OCI-LY7 (cell line): ENCODE measurements around the gene HINT3. TPM values are rescaled to one million over a fixed set of nuclear protein-coding genes. Genes with fewer than 3 reads are reported as not detected.

Experiments
- BruUV-seq: library from RNA; stranded (reverse); fragments of 400-500 nt; replicated peaks from 2 replicates; lab custom pipeline; 2021; lab: Mats Ljungman, UMichigan
- CTCF ChIA-PET: fragments of 300-600 bp; sonication (Branson Sonifier 250); formaldehyde crosslinking; loops from one replicate; lab custom pipeline; 2022; ENCODE audit warnings: antibody characterized with exemption; ENCODE audit not compliant: unreplicated experiment; lab: Charles Lee
- POLR2A ChIA-PET: fragments of 300-600 bp; sonication (Branson Sonifier 250); formaldehyde crosslinking; loops from one replicate; lab custom pipeline; 2022; ENCODE audit warnings: antibody characterized with exemption; lab: Charles Lee
- DNase-seq: peaks from one replicate; pipeline ENCODE4 v3.0.0-alpha.2; 2015; ENCODE audit warnings: low spot score
- H2AFZ ChIP-seq: fragments of 200-600 bp; sonication (generic), shearing (Covaris generic); 2 replicates; pipeline ENCODE4 v1.6.1; 2014; ENCODE audit warnings: mild to moderate bottlenecking, antibody characterized with exemption, low read length, moderate library complexity
- H3K27ac ChIP-seq: fragments of 200-600 bp; sonication (generic); 2 replicates; pipeline ENCODE4 v1.5.1; 2014; ENCODE audit warnings: mixed run types, low read depth, mild to moderate bottlenecking, moderate library complexity, low read length, inconsistent platforms; ENCODE audit not compliant: poor library complexity, severe bottlenecking
- H3K36me3 ChIP-seq: fragments of 200-600 bp; sonication (generic); 2 replicates; pipeline ENCODE4 v1.6.1; 2014; ENCODE audit warnings: mild to moderate bottlenecking, antibody characterized with exemption, low read length, moderate library complexity, mixed read lengths; ENCODE audit not compliant: insufficient read depth
- H3K4me1 ChIP-seq: fragments of 200-600 bp; sonication (generic); 2 replicates; pipeline ENCODE4 v1.5.1; 2014; ENCODE audit warnings: mild to moderate bottlenecking, low read length; ENCODE audit not compliant: insufficient read depth, poor library complexity, severe bottlenecking
- H3K4me2 ChIP-seq: fragments of 200-600 bp; sonication (generic); 2 replicates; pipeline ENCODE4 v1.6.1; 2014; ENCODE audit warnings: mild to moderate bottlenecking, low read length
- H3K4me3 ChIP-seq: fragments of 200-600 bp; sonication (generic); 2 replicates; pipeline ENCODE4 v1.5.1; 2014; ENCODE audit warnings: mild to moderate bottlenecking, low read depth, low read length; ENCODE audit not compliant: poor library complexity, severe bottlenecking
- H3K79me2 ChIP-seq: fragments of 200-600 bp; sonication (generic); 2 replicates; pipeline ENCODE4 v1.6.1; 2016; ENCODE audit warnings: low read depth, mild to moderate bottlenecking, low read length, moderate library complexity, mixed read lengths; ENCODE audit not compliant: insufficient read depth
- H3K9me2 ChIP-seq: fragments of 200-600 bp; sonication (generic); 2 replicates; pipeline ENCODE4 v1.6.1; 2016; ENCODE audit warnings: mild to moderate bottlenecking, low read length, mixed read lengths; ENCODE audit not compliant: insufficient read depth
- H3K9me3 ChIP-seq: fragments of 200-600 bp; sonication (generic); 2 replicates; pipeline ENCODE4 v1.6.1; 2014; ENCODE audit warnings: mild to moderate bottlenecking, mixed run types, low read length, mixed read lengths
- H4K20me1 ChIP-seq: fragments of 200-600 bp; sonication (generic); 2 replicates; pipeline ENCODE4 v1.6.1; 2014; ENCODE audit warnings: mild to moderate bottlenecking, antibody characterized with exemption, low read length, moderate library complexity, mixed read lengths; ENCODE audit not compliant: insufficient read depth
- EZH2phosphoT487 ChIP-seq: fragments of 200-600 bp; sonication (generic); IDR thresholded peaks from 2 replicates; pipeline ENCODE4 v1.6.1; 2018; ENCODE audit warnings: low read depth, borderline replicate concordance, mild to moderate bottlenecking, mixed run types, antibody characterized with exemption, low read length, moderate library complexity, mixed read lengths
- intact Hi-C: fragments of 100-400 bp; cut with micrococcal nuclease; formaldehyde crosslinking; loops from one replicate; pipeline ENCODE4 v1.10.0; 2022; ENCODE audit not compliant: unreplicated experiment
- total RNA-seq, 2 experiments: library from RNA; depleted of rRNA in 1 of 2; stranded (reverse); fragments of >200 nt in 1 of 2; shearing (Covaris generic) in 1 of 2; gene quantifications; 2 replicates each; pipeline ENCODE4 v1.2.3, GENCODE V29; 2014 to 2022
- TF ChIP-seq, protein P1 (sequence below): fragments of 200-600 bp; sonication (generic); conservative IDR thresholded peaks from 2 replicates; pipeline ENCODE4 v1.5.1; 2014; ENCODE audit warnings: mild to moderate bottlenecking, antibody characterized with exemption, low read length, moderate library complexity, mixed read lengths

Gene HINT3
- total RNA-seq, 2 experiments from 2014 or later: 10.4 to 10.6 TPM

DNA sequence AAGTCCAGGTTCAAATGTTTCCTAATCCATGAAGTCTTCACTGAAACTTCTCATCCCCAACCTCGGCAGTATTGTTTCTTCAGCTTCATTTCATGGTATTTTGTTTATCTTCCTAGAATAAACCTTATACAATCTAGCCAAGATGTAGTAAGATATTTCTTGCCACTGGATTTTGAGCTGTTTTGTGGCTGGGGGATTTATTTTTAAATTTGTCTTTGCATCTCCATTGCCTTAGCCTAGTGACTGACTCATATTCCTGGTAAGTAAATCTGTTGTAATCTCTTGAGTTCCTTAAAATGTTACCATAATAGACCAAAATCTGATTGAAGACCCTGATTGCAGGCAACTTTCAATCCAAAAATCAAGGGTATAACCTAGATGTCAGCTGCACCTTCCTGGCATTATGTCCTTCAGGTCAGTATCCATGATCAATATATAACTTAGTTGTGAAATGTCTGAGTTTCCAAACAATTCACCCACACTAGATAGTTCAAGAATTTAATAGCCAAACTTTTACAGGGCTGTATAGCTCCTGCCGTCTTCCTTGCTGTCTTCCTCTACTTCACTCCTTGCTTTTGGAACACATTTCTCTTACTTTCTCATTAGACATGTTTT lies 25.1 kb downstream of the HINT3 start:
- BruUV-seq: no TSS peak
- POLR2A ChIA-PET: interaction anchor here (1.4 kb wide), 1 partner anchor 11 kb away, joined by 3 read pairs; no protein-coding TSS in a partner anchor

DNA sequence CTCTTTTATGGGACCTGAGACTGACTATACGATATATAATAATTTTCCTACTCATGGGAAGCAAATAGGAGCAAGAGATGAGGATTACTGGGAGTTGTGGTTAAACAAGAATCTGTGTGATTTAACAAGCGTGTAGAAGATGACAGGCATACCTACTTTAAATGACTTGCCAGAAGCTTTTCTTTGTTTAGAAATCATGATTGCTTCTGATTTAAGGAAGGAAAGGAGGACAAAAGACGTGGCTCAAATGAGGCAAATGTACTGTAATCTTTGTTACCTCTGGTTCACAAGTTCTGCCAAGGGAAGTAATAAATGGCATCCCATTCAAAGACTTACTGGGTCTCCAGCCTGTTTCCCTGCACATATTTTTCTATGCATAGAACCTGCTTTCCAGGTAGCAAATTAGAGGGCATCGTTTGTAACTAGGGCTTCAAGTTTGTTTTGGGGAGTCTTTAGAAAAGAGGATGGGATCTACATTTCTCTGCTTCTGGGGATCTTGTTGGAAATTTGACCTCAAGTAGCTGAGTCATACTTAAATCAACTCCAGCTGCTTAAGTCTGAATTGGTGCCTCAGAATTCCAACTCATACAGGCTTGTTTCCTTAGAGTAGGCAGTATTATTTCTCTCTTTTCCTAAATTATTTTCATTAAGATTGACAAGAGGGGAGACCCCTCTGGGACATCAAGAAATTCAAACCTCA lies 26.8 kb downstream of the HINT3 start:
- Histone ChIP-seq H3K79me2 (peaks cover 26% of the 10 kb centered on the region; the same call in 1 of the 2 replicates), H3K27ac (no peak overlapping the region), H3K4me3 (no peak overlapping the region), H3K9me2 (no peaks in the 10 kb centered on the region), H2AFZ (no peak overlapping the region), H4K20me1 (no peaks in the 10 kb centered on the region), H3K4me2 (no peak overlapping the region), H3K4me1 (peaks cover 26% of the 10 kb centered on the region), H3K9me3 (no peaks in the 10 kb centered on the region), H3K36me3 (peaks cover 3% of the 10 kb centered on the region; the same call in 1 of the 2 replicates)
- CTCF ChIA-PET: no interaction called here
- no peak for DNase-seq
- intact Hi-C loops: no loop called here
- TF ChIP-seq EZH2phosphoT487: no peak
- TF ChIP-seq, protein P1, sequence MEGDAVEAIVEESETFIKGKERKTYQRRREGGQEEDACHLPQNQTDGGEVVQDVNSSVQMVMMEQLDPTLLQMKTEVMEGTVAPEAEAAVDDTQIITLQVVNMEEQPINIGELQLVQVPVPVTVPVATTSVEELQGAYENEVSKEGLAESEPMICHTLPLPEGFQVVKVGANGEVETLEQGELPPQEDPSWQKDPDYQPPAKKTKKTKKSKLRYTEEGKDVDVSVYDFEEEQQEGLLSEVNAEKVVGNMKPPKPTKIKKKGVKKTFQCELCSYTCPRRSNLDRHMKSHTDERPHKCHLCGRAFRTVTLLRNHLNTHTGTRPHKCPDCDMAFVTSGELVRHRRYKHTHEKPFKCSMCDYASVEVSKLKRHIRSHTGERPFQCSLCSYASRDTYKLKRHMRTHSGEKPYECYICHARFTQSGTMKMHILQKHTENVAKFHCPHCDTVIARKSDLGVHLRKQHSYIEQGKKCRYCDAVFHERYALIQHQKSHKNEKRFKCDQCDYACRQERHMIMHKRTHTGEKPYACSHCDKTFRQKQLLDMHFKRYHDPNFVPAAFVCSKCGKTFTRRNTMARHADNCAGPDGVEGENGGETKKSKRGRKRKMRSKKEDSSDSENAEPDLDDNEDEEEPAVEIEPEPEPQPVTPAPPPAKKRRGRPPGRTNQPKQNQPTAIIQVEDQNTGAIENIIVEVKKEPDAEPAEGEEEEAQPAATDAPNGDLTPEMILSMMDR: no peak
- POLR2A ChIA-PET: no interaction called here
- no TSS peak for BruUV-seq

More for the DNA sequence above, 25.1 kb downstream of the HINT3 start:
- Histone ChIP-seq H3K36me3 (peaks cover 3% of the 10 kb centered on the region), H2AFZ (no peak overlapping the region), H3K79me2 (peaks cover 9% of the 10 kb centered on the region; the same call in 1 of the 2 replicates), H3K9me2 (no peaks in the 10 kb centered on the region), H3K4me3 (no peak overlapping the region), H3K27ac (no peak overlapping the region), H3K9me3 (no peaks in the 10 kb centered on the region), H3K4me2 (no peak overlapping the region), H4K20me1 (no peaks in the 10 kb centered on the region), H3K4me1 (peaks cover 10% of the 10 kb centered on the region)
- CTCF ChIA-PET: interaction anchor here (1.2 kb wide), 1 partner anchor 10 kb away, joined by 3 read pairs; no protein-coding TSS in a partner anchor
- TF ChIP-seq, protein P1: no peak
- no peak for TF ChIP-seq EZH2phosphoT487
- DNase-seq: no peak
- intact Hi-C loops: no loop called here
